HepG2 (cell line): Measurements from ENCODE around the gene FGF19. TPM values are rescaled to one million over a fixed set of nuclear protein-coding genes. Genes with fewer than 3 reads are reported as not detected.

Experiments
- CAMTA2 ChIP-seq: sonication (generic); formaldehyde crosslinking; IDR thresholded peaks from 2 replicates; pipeline ENCODE4 v1.4.0; 2020; ENCODE audit warnings: mild to moderate bottlenecking, missing genetic modification reagents, borderline replicate concordance
- CENPX ChIP-seq: sonication (generic); formaldehyde crosslinking; IDR thresholded peaks from 2 replicates; pipeline ENCODE4 v1.9.0; 2021; ENCODE audit warnings: mild to moderate bottlenecking, missing genetic modification reagents, moderate library complexity
- GATA4 ChIP-seq: sonication (generic); IDR thresholded peaks from 2 replicates; pipeline ENCODE4 v1.6.1; 2016; ENCODE audit warnings: antibody characterized with exemption, low read depth, borderline replicate concordance
- KMT2B ChIP-seq: IDR thresholded peaks from 2 replicates; pipeline ENCODE4 v1.6.1; 2016; ENCODE audit warnings: missing genetic modification reagents, missing compliant biosample characterization
- MBNL3 ChIP-seq: fragments of 250-450 bp; sonication (Bioruptor Pico); conservative IDR thresholded peaks from 2 replicates; pipeline ENCODE4 v1.8.0; 2022; ENCODE audit warnings: mild to moderate bottlenecking, inconsistent platforms
- MYNN ChIP-seq: sonication (generic); formaldehyde crosslinking; IDR thresholded peaks from 2 replicates; pipeline ENCODE4 v1.4.0; 2020; ENCODE audit warnings: mild to moderate bottlenecking, low read depth, missing genetic modification reagents
- NR2F1 ChIP-seq, 2 experiments: fragments of 450-650 bp in 1 of 2; formaldehyde crosslinking in 1 of 2; IDR thresholded peaks; 2 replicates each; pipeline versions ENCODE4 v1.5.0 to v1.6.1; 2016 to 2020; ENCODE audit warnings: mild to moderate bottlenecking in 1 of 2, missing compliant biosample characterization in 1 of 2, missing genetic modification reagents in 1 of 2, moderate library complexity in 1 of 2
- NR2F2 ChIP-seq: IDR thresholded peaks from 2 replicates; pipeline ENCODE4 v1.6.1; 2012; ENCODE audit warnings: low read depth, inconsistent platforms, borderline replicate concordance
- ONECUT2 ChIP-seq: sonication (generic); formaldehyde crosslinking; IDR thresholded peaks from 2 replicates; pipeline ENCODE4 v1.4.0; 2020; ENCODE audit warnings: missing genetic modification reagents
- SSRP1 ChIP-seq: IDR thresholded peaks from 2 replicates; pipeline ENCODE4 v1.6.1; 2016; ENCODE audit warnings: control low read depth
- TCF12 ChIP-seq, 2 experiments: fragments of 450-650 bp in 1 of 2; sonication (generic) in 1 of 2; formaldehyde crosslinking in 1 of 2; IDR thresholded peaks; 2 replicates each; pipeline versions ENCODE4 v1.6.1 to v1.8.0; 2017 to 2022; ENCODE audit warnings: antibody characterized with exemption in 1 of 2, mild to moderate bottlenecking in 1 of 2, missing genetic modification reagents in 1 of 2, moderate library complexity in 1 of 2
- ZFAT ChIP-seq: sonication (generic); formaldehyde crosslinking; conservative IDR thresholded peaks from 2 replicates; pipeline ENCODE4 v1.8.1; 2023; ENCODE audit warnings: missing genetic modification reagents, inconsistent platforms
- ZNF205 ChIP-seq: IDR thresholded peaks from 2 replicates; pipeline ENCODE4 v1.6.1; 2018; ENCODE audit warnings: missing biosample characterization, missing genetic modification reagents
- ZNF329 ChIP-seq: sonication (generic); formaldehyde crosslinking; IDR thresholded peaks from 2 replicates; pipeline ENCODE4 v1.9.0; 2021; ENCODE audit warnings: low read depth, mild to moderate bottlenecking, missing genetic modification reagents
- polyA plus RNA-seq, 8 experiments: library from polyadenylated mRNA; depleted of rRNA in 3 of 8; stranded (reverse) in 7 of 8; unstranded in 1 of 8; fragments of >200 nt; fragmentation: Illumina TruSeq in 4 of 8; extraction: Trizol in 4 of 8; gene quantifications; 2 replicates each; pipeline versions ENCODE4 v1.2.1 to v1.2.3, GENCODE V29; 2011 to 2016; ENCODE audit warnings: low read depth in 4 of 8, missing spikeins in 1 of 8, mixed read lengths in 1 of 8; ENCODE audit not compliant: insufficient read depth in 1 of 8
- total RNA-seq, 5 experiments: library from RNA; depleted of rRNA; stranded (reverse); fragments of >200 nt; fragmentation: Illumina TruSeq; extraction: Trizol; gene quantifications; 2 replicates each; pipeline ENCODE4 v1.2.3, GENCODE V29; 2016; ENCODE audit warnings: low read depth in 1 of 5
- TF ChIP-seq, protein P1 (sequence below): conservative IDR thresholded peaks from 2 replicates; pipeline ENCODE4 v1.6.1; 2018; ENCODE audit warnings: missing genetic modification reagents
- TF ChIP-seq, protein P2 (sequence below): sonication (generic); formaldehyde crosslinking; IDR thresholded peaks from 2 replicates; pipeline ENCODE4 v1.5.1; 2020; ENCODE audit warnings: missing genetic modification reagents, mild to moderate bottlenecking, borderline replicate concordance
- TF ChIP-seq, protein P3 (sequence below): sonication (generic); formaldehyde crosslinking; IDR thresholded peaks from 2 replicates; pipeline ENCODE4 v1.5.0; 2020; ENCODE audit warnings: mild to moderate bottlenecking, low read depth, missing genetic modification reagents, borderline replicate concordance
- TF ChIP-seq, protein P4 (sequence below): sonication (generic); formaldehyde crosslinking; IDR thresholded peaks from 2 replicates; pipeline ENCODE4 v1.4.0; 2020; ENCODE audit warnings: missing genetic modification reagents, mild to moderate bottlenecking, borderline replicate concordance
- TF ChIP-seq, protein P5 (sequence below): sonication (generic); formaldehyde crosslinking; conservative IDR thresholded peaks from 2 replicates; pipeline ENCODE4 v1.4.0; 2020; ENCODE audit warnings: missing genetic modification reagents
- TF ChIP-seq, protein P6 (sequence below): sonication (generic); formaldehyde crosslinking; IDR thresholded peaks from 2 replicates; pipeline ENCODE4 v1.4.0; 2020; ENCODE audit warnings: missing genetic modification reagents, low read depth, mild to moderate bottlenecking, borderline replicate concordance

FGF19 gene
- total and polyA plus RNA-seq, 2 of the 13 experiments (the other 11 are each of a cell fraction or from before 2014, with no cell fraction given) = 0.07 TPM; not detected in 1

DNA sequence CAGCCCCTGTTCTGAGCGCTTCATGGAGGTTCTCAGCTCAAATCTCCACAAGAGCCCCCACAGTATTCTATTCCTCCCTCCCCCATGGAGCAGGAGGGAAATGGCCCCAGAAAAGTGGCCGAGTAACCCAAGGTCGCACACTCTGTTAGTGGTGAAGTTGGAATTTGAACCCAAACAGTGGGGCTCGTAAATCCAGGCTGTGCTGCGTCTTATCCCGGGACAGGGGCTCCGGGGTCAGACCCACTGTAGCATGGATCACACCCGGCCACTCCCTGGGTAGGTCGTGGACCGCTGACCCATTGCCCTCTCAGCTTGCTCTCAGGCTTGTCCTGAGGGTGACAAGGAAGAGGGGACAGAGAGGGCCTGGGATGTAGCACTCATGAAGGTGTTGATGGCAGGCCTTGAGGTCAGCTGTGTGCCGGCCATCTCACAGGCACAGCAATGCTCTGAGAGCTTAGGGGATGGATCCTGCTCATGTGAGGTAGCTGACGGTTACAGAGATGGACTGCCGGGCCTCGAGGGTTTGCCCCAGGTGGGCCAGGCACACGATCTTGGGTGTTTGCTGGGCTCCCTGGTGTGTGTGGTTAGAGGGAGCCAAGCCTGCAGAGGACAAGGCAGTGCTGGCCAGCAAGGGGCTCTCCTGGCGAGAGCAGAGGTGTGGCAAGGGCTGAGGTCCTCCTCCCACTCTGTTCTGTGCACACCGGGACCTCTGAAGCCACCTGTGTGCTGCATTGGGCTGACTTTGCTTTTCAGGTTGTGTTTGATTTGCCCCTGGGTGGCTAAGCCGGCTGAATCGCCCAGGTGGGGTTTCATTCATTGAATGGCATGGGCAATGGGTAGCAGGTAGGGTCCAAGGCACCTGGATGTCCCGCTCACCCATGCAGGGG is 2.3 kb upstream of the FGF19 start (continued):
- TF ChIP-seq, protein P1, sequence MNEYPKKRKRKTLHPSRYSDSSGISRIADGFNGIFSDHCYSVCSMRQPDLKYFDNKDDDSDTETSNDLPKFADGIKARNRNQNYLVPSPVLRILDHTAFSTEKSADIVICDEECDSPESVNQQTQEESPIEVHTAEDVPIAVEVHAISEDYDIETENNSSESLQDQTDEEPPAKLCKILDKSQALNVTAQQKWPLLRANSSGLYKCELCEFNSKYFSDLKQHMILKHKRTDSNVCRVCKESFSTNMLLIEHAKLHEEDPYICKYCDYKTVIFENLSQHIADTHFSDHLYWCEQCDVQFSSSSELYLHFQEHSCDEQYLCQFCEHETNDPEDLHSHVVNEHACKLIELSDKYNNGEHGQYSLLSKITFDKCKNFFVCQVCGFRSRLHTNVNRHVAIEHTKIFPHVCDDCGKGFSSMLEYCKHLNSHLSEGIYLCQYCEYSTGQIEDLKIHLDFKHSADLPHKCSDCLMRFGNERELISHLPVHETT (CRISPR knock-in tag) = no peak
- 0 out of 2 replicates have a peak, but pooled peaks have one; percentile 21 for TF ChIP-seq NR2F2
- TF ChIP-seq ZNF205 (CRISPR knock-in tag) = no peak
- TF ChIP-seq SSRP1 (CRISPR knock-in tag) = no peak
- no peak for TF ChIP-seq ONECUT2
- TF ChIP-seq MYNN (CRISPR knock-in tag) = no peak
- TF ChIP-seq, protein P2, sequence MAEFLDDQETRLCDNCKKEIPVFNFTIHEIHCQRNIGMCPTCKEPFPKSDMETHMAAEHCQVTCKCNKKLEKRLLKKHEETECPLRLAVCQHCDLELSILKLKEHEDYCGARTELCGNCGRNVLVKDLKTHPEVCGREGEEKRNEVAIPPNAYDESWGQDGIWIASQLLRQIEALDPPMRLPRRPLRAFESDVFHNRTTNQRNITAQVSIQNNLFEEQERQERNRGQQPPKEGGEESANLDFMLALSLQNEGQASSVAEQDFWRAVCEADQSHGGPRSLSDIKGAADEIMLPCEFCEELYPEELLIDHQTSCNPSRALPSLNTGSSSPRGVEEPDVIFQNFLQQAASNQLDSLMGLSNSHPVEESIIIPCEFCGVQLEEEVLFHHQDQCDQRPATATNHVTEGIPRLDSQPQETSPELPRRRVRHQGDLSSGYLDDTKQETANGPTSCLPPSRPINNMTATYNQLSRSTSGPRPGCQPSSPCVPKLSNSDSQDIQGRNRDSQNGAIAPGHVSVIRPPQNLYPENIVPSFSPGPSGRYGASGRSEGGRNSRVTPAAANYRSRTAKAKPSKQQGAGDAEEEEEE (CRISPR knock-in tag) = no peak
- TF ChIP-seq, protein P3, sequence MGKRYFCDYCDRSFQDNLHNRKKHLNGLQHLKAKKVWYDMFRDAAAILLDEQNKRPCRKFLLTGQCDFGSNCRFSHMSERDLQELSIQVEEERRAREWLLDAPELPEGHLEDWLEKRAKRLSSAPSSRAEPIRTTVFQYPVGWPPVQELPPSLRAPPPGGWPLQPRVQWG (CRISPR knock-in tag) = no peak
- TF ChIP-seq ZFAT (CRISPR knock-in tag) = no peak
- no peak for TF ChIP-seq ZNF329 (CRISPR knock-in tag)
- peak in 1 of 2 experiments; percentile 59; a peak in 2 of 4 replicates for TF ChIP-seq NR2F1 (CRISPR knock-in tag; IDR thresholded peaks at IDR 0.05)
- TF ChIP-seq KMT2B (CRISPR knock-in tag) = no peak
- TF ChIP-seq, protein P4, sequence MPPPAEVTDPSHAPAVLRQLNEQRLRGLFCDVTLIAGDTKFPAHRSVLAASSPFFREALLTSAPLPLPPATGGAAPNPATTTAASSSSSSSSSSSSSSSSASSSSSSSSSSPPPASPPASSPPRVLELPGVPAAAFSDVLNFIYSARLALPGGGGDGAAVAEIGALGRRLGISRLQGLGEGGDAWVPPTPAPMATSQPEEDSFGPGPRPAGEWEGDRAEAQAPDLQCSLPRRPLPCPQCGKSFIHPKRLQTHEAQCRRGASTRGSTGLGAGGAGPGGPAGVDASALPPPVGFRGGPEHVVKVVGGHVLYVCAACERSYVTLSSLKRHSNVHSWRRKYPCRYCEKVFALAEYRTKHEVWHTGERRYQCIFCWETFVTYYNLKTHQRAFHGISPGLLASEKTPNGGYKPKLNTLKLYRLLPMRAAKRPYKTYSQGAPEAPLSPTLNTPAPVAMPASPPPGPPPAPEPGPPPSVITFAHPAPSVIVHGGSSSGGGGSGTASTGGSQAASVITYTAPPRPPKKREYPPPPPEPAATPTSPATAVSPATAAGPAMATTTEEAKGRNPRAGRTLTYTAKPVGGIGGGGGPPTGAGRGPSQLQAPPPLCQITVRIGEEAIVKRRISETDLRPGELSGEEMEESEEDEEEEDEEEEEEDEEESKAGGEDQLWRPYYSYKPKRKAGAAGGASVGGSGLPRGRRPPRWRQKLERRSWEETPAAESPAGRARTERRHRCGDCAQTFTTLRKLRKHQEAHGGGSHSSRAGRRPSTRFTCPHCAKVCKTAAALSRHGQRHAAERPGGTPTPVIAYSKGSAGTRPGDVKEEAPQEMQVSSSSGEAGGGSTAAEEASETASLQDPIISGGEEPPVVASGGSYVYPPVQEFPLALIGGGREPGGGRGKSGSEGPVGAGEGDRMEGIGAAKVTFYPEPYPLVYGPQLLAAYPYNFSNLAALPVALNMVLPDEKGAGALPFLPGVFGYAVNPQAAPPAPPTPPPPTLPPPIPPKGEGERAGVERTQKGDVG (CRISPR knock-in tag) = no peak
- no peak for TF ChIP-seq TCF12 (IDR thresholded peaks at IDR 0.05)
- no peak for TF ChIP-seq TCF12 (CRISPR knock-in tag; IDR thresholded peaks at IDR 0.05)
- TF ChIP-seq CENPX (CRISPR knock-in tag) = no peak
- TF ChIP-seq, protein P5, sequence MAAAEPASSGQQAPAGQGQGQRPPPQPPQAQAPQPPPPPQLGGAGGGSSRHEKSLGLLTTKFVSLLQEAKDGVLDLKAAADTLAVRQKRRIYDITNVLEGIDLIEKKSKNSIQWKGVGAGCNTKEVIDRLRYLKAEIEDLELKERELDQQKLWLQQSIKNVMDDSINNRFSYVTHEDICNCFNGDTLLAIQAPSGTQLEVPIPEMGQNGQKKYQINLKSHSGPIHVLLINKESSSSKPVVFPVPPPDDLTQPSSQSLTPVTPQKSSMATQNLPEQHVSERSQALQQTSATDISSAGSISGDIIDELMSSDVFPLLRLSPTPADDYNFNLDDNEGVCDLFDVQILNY (CRISPR knock-in tag) = no peak
- TF ChIP-seq MBNL3 = no peak
- TF ChIP-seq, protein P6, sequence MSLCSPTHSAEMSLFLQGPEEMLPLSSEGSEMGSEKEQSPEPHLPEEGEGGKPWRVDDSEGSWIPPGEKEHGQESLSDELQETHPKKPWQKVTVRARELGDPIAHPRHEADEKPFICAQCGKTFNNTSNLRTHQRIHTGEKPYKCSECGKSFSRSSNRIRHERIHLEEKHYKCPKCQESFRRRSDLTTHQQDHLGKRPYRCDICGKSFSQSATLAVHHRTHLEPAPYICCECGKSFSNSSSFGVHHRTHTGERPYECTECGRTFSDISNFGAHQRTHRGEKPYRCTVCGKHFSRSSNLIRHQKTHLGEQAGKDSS (CRISPR knock-in tag) = no peak; the same call in 1 of the 2 replicates
- no peak for TF ChIP-seq CAMTA2
- no peak for TF ChIP-seq GATA4
